ENCODE data around the gene ZC3H10.
A peak's percentile ranks its signal among the peaks of the same experiment; 100 is the strongest.

ZC3H10 gene

GRCh38 chr12:56145217-56145616 lies 27.2 kb downstream of the ZC3H10 start:
- TF ChIP-seq, protein P1, sequence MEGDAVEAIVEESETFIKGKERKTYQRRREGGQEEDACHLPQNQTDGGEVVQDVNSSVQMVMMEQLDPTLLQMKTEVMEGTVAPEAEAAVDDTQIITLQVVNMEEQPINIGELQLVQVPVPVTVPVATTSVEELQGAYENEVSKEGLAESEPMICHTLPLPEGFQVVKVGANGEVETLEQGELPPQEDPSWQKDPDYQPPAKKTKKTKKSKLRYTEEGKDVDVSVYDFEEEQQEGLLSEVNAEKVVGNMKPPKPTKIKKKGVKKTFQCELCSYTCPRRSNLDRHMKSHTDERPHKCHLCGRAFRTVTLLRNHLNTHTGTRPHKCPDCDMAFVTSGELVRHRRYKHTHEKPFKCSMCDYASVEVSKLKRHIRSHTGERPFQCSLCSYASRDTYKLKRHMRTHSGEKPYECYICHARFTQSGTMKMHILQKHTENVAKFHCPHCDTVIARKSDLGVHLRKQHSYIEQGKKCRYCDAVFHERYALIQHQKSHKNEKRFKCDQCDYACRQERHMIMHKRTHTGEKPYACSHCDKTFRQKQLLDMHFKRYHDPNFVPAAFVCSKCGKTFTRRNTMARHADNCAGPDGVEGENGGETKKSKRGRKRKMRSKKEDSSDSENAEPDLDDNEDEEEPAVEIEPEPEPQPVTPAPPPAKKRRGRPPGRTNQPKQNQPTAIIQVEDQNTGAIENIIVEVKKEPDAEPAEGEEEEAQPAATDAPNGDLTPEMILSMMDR (IDR thresholded peaks at IDR 0.05), result no peak
- no peak for DNase-seq
- H3K4me1 Mint-ChIP-seq, result peaks cover 5% of the 10 kb centered on the region
- H3K27ac Mint-ChIP-seq, result peak overlapping the region; percentile 61
- peaks cover 4% of the 10 kb centered on the region for H3K27me3 Mint-ChIP-seq (ENCODE audit: low read depth, poor library complexity)
- H3K9me3 Mint-ChIP-seq, result no peaks in the 10 kb centered on the region
- no peak overlapping the region for H3K4me3 Mint-ChIP-seq
- peaks cover 43% of the 10 kb centered on the region for H3K36me3 Mint-ChIP-seq (ENCODE audit: low read depth)

- H3K4me3 Mint-ChIP-seq, result no peak overlapping the region
- TF ChIP-seq, protein P1 (IDR thresholded peaks at IDR 0.05), result no peak
- no peak overlapping the region for H3K27ac Mint-ChIP-seq
- H3K27me3 Mint-ChIP-seq (ENCODE audit: low read depth, poor library complexity), result peaks cover 4% of the 10 kb centered on the region
- no peaks in the 10 kb centered on the region for H3K9me3 Mint-ChIP-seq
- peaks cover 11% of the 10 kb centered on the region for H3K4me1 Mint-ChIP-seq
- H3K36me3 Mint-ChIP-seq (ENCODE audit: low read depth), result peaks cover 31% of the 10 kb centered on the region
- DNase-seq, result no peak
Measured at GRCh38 chr12:56146492-56147460, 28.7 kb downstream of the ZC3H10 start.

- DNase-seq, result no peak
- H3K36me3 Mint-ChIP-seq (ENCODE audit: low read depth), result peaks cover 10% of the 10 kb centered on the region
- H3K27me3 Mint-ChIP-seq (ENCODE audit: low read depth, poor library complexity), result peaks cover 7% of the 10 kb centered on the region
- H3K9me3 Mint-ChIP-seq, result no peaks in the 10 kb centered on the region
- peak overlapping the region; percentile 98 for H3K4me3 Mint-ChIP-seq
- no peak overlapping the region for H3K27ac Mint-ChIP-seq
- TF ChIP-seq, protein P1 (IDR thresholded peaks at IDR 0.05), result no peak
- H3K4me1 Mint-ChIP-seq, result peaks cover 41% of the 10 kb centered on the region
Measured at GRCh38 chr12:56150563-56150962, 32.5 kb downstream of the ZC3H10 start.

DNA sequence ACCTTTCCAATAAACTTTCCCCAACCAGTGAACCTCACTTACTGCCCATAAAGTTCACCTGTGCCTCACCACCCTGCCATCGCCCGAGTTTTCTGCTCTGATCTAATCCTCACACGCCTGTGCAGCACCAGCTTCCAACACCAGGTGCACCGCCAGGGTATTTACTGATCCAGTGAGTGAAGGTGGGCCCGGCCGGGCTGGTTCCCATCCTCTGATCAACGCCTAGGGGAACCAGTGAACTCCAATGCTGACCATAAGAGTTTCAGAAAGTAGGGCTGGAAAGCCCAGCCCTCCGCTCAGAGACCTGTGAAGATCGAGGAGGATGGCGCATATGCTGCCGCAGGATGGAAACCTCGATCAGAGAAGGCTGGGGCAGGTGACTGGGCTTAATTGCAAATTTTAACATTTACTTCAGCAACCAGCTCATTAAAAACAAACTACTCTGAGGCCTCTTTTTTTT lies 33.6 kb downstream of the ZC3H10 start:
- no peaks in the 10 kb centered on the region for H3K9me3 Mint-ChIP-seq
- DNase-seq, result peak; percentile 46
- TF ChIP-seq, protein P1 (IDR thresholded peaks at IDR 0.05), result peak; percentile 42
- H3K27ac Mint-ChIP-seq, result peak overlapping the region; percentile 64
- H3K36me3 Mint-ChIP-seq (ENCODE audit: low read depth), result peaks cover 14% of the 10 kb centered on the region
- peaks cover 7% of the 10 kb centered on the region for H3K27me3 Mint-ChIP-seq (ENCODE audit: low read depth, poor library complexity)
- peak overlapping the region; percentile 98 for H3K4me3 Mint-ChIP-seq
- H3K4me1 Mint-ChIP-seq, result peaks cover 42% of the 10 kb centered on the region

DNA sequence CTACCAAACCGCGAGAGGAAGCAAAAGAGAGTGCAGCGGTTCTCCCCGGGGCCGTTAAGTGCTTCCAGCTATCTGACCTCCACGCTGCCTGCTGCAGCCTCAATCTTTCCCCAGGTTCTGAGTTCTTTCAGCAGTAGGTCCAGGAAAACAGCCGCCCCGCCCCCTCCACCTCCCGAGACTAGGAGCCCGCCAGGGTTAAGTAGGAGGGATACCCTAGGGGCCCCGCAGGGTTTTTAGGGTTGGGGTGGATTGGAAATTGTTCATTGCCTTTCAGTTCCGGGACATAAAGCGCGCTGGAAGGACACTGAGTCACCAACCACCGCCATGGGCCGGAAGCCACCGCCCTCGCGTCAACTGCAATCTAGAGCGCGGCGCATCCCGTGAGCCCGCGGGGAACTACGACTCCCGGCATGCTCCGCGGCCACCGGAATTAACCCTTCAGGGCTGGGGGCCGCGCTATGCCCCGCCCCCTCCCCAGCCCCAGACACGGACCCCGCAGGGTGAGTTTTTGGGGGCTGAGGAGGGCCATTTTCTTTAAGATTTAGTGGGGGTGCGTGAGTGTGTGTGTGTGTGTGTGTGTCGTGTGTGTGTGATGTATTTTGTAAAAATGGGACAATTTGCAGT lies 34.2 kb downstream of the ZC3H10 start, which contains the start of gene MYL6B:
Gene MYL6B, plus strand, starts transcription at position 456 of the 624 bp plus-strand sequence. CDS start 1,332 bp downstream, outside the sequence.
- peaks cover 14% of the 10 kb centered on the region for H3K36me3 Mint-ChIP-seq (ENCODE audit: low read depth)
- peak within 1 kb of the TSS; percentile 98 for H3K4me3 Mint-ChIP-seq
- TF ChIP-seq, protein P1 (IDR thresholded peaks at IDR 0.05), result no peak
- H3K4me1 Mint-ChIP-seq, result peaks cover 42% of the 10 kb centered on the region
- H3K27ac Mint-ChIP-seq, result peak within 1 kb of the TSS; percentile 64
- no peaks in the 10 kb centered on the region for H3K9me3 Mint-ChIP-seq
- peaks cover 7% of the 10 kb centered on the region for H3K27me3 Mint-ChIP-seq (ENCODE audit: low read depth, poor library complexity)
- DNase-seq, result peak; percentile 90

All from nephron progenitor cell (in vitro differentiated cells).